ENCODE data around the gene NFX1.

Gene NFX1

DNA sequence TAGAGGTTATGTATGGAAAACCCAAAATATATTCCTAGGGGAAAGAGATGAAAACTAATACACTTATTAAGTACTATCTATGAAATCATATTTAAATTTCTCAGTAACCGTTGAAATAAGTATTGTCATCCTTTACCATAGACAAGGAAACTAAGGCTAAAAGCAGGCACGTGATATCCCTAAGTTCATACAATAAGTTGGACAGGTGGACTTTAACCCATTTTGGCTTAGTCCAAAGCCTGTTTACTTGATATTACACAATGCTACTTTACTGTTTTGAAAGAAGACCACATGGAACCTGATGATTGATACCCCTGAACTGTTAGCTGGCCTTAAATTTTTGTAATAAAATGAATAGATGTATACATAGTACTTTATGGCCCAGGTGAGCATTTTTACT lies 3.5 kb downstream of the NFX1 start:
- TF ChIP-seq, protein P1, sequence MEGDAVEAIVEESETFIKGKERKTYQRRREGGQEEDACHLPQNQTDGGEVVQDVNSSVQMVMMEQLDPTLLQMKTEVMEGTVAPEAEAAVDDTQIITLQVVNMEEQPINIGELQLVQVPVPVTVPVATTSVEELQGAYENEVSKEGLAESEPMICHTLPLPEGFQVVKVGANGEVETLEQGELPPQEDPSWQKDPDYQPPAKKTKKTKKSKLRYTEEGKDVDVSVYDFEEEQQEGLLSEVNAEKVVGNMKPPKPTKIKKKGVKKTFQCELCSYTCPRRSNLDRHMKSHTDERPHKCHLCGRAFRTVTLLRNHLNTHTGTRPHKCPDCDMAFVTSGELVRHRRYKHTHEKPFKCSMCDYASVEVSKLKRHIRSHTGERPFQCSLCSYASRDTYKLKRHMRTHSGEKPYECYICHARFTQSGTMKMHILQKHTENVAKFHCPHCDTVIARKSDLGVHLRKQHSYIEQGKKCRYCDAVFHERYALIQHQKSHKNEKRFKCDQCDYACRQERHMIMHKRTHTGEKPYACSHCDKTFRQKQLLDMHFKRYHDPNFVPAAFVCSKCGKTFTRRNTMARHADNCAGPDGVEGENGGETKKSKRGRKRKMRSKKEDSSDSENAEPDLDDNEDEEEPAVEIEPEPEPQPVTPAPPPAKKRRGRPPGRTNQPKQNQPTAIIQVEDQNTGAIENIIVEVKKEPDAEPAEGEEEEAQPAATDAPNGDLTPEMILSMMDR (conservative IDR thresholded peaks at IDR 0.05) = no peak
- H3K27ac ChIP-seq = no peak overlapping the region

DNA sequence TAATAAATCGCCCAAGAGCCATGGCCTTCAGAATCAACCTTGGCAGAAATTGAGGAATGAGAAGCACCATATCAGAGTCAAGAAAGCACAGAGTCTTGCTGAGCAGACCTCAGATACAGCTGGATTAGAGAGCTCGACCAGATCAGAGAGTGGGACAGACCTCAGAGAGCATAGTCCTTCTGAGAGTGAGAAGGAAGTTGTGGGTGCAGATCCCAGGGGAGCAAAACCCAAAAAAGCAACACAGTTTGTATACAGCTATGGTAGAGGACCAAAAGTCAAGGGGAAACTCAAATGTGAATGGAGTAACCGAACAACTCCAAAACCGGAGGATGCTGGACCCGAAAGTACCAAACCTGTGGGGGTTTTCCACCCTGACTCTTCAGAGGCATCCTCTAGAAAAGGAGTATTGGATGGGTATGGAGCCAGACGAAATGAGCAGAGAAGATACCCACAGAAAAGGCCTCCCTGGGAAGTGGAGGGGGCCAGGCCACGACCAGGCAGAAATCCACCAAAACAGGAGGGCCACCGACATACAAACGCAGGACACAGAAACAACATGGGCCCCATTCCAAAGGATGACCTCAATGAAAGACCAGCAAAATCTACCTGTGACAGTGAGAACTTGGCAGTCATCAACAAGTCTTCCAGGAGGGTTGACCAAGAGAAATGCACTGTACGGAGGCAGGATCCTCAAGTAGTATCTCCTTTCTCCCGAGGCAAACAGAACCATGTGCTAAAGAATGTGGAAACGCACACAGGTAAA lies 4.5 kb downstream of the NFX1 start:
- TF ChIP-seq, protein P1 (conservative IDR thresholded peaks at IDR 0.05) = no peak
- no peak overlapping the region for H3K27ac ChIP-seq

DNA sequence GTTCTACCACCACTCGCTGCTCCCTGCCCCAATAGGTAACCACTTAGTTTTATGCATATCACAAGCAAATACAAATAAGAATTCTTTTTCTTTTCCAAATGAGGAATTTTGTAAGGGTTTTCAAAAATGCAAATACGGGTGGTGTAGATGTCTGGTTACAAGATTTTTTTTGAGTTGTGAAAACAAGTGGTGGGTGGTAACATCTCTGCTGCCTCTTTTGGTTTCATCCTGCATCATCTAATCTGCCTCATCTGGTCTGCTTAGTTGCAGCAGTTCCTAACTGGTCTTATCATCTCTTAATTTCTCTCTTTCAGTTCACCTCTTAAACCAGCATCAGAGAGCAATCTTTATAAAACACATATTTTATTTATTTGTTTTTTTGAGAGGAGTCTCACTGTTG lies 5.3 kb downstream of the NFX1 start:
- H3K27ac ChIP-seq = no peak overlapping the region
- TF ChIP-seq, protein P1 (conservative IDR thresholded peaks at IDR 0.05) = no peak

DNA sequence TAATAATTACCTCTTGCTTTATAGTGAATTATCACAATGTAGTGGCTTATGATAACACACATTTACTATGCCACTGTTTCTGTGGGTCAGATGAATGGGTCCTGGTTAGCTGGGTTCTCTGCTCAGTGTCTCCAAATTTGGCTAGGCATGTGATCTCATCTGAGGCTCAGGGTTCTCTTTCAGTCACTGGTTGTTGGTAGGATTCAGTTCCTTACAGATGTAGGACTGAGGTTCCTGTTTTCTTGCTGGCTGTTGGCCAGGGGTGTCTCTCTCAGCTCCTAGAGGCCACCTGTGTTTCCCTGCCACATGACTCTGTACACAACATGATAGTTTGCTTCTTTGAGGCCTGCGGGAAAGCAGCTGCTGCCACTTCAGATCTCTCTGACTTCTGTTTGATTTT lies 7.1 kb downstream of the NFX1 start:
- TF ChIP-seq, protein P1 (conservative IDR thresholded peaks at IDR 0.05) = no peak
- H3K27ac ChIP-seq = peak overlapping the region; percentile 19; the same call in 1 of the 2 replicates

DNA sequence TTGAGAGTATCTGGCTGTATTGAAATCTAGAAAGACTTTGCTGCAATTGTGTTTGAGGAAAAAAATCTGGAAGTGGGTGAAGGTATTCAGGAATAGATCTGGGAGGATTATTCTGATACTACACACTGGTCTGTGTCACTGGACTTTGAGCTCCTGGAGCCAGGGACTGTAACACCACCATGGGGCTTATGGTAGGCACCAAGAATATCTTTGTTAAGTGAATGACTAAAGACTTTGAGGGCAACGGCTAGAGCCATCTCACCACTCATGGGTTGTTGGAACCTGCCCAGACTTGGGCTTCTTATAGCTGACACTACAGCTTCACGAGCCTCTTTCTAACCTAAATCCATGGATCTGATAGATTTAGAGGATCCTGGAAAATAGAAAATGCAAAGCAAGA lies 10.2 kb downstream of the NFX1 start:
- H3K27ac ChIP-seq = no peak overlapping the region
- TF ChIP-seq, protein P1 (conservative IDR thresholded peaks at IDR 0.05) = no peak

DNA sequence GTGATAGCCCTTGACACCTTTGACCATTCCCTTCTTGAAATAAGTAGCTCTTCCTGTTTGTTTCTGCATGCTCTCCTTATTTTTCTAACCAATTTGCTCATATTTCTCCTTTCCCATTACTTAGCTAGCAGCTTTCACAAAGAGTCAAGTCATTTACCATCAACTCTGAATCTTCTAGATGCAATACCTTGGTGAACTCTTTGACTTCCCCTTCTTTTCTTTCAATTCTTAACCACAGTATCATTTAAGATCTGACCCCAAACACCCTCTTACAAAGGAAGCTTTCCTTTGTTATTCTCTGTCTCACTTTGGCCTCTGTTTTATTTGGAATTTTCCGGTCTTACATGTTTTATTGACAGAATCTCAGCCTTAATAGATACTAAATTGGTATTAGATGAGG lies 14.0 kb downstream of the NFX1 start:
- TF ChIP-seq, protein P1 (conservative IDR thresholded peaks at IDR 0.05) = no peak
- H3K27ac ChIP-seq = no peak overlapping the region

DNA sequence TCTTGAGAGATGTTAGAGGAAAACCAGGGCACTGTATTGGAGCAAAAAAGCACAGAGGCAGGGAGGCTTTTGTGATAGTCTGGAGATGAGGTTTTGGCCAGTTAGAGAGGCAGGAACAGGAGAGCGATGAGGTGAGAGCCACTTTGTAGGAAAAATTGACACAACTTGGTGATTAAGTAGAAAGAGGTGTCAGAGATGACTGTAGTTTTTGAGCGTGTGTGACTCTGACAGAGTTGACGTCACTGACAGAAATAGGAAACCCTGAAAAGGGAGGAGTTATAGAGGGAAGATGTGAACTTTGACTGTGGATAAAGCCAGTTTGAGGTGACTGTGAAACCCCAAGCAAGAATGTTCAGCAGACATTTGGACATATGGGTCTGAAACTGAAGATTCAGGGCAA lies 15.7 kb downstream of the NFX1 start:
- TF ChIP-seq, protein P1 (conservative IDR thresholded peaks at IDR 0.05) = no peak
- H3K27ac ChIP-seq = no peak overlapping the region
